Ascending aorta (tissue), 2 donors: ENCODE data around the gene OPALIN. TPM values are rescaled to one million over a fixed set of nuclear protein-coding genes. Genes with fewer than 3 reads are reported as not detected.

Experiments
- DNase-seq, 2 donors: peaks; one replicate each; pipeline ENCODE4 v3.0.0-alpha.2; 2019; ENCODE audit warnings: low spot score in 2 of 2
- H3K27ac ChIP-seq, 2 donors: fragments of 200-600 bp; sonication (generic); one replicate each; pipeline ENCODE4 v1.5.1; 2016 to 2017; ENCODE audit warnings: mild to moderate bottlenecking in 1 of 2
- H3K27me3 ChIP-seq: fragments of 200-600 bp; sonication (generic); one replicate; pipeline ENCODE4 v1.5.1; 2017
- H3K36me3 ChIP-seq, 2 donors: fragments of 200-600 bp; sonication (generic); one replicate each; pipeline ENCODE4 v1.5.1; 2016
- H3K4me1 ChIP-seq, 2 donors: fragments of 200-600 bp; sonication (generic); one replicate each; pipeline ENCODE4 v1.5.1; 2016 to 2017; ENCODE audit warnings: mild to moderate bottlenecking in 1 of 2
- H3K4me3 ChIP-seq, 2 donors: fragments of 200-600 bp; sonication (generic); one replicate each; pipeline ENCODE4 v1.5.1; 2016 to 2017; ENCODE audit warnings: mild to moderate bottlenecking in 1 of 2
- H3K9me3 ChIP-seq, 2 donors: fragments of 200-600 bp; sonication (generic); one replicate each; pipeline ENCODE4 v1.5.1; 2016
- intact Hi-C: fragments of 100-400 bp; cut with DNase I; formaldehyde crosslinking; loops from one replicate; pipeline ENCODE4 v1.15.1; 2023
- total RNA-seq: library from RNA; depleted of rRNA; stranded (reverse); fragments of >200 nt; gene quantifications from one replicate; pipeline ENCODE4 v1.1.0, GENCODE V29; 2016
- TF ChIP-seq, protein P1 (sequence below), 3 experiments: fragments of 200-600 bp in 2 of 3; fragments of 450-650 bp in 1 of 3; sonication (generic) in 2 of 3; IDR thresholded peaks; one replicate each; pipeline ENCODE4 v1.5.1; 2016 to 2019; ENCODE audit warnings: antibody characterized with exemption in 3 of 3, mild to moderate bottlenecking in 1 of 3, moderate library complexity in 1 of 3

The OPALIN gene
- total RNA-seq, 1 donor from 2014 or later = not detected

- intact Hi-C loops = no loop called here
- Histone ChIP-seq H3K27me3 (no peaks in the 10 kb centered on the region), H3K27ac (no peak overlapping the region), H3K4me3 (no peak overlapping the region), H3K9me3 (no peaks in the 10 kb centered on the region), H3K36me3 (no peaks in the 10 kb centered on the region), H3K4me1 (no peaks in the 10 kb centered on the region)
- DNase-seq = no peak
- TF ChIP-seq, protein P1, sequence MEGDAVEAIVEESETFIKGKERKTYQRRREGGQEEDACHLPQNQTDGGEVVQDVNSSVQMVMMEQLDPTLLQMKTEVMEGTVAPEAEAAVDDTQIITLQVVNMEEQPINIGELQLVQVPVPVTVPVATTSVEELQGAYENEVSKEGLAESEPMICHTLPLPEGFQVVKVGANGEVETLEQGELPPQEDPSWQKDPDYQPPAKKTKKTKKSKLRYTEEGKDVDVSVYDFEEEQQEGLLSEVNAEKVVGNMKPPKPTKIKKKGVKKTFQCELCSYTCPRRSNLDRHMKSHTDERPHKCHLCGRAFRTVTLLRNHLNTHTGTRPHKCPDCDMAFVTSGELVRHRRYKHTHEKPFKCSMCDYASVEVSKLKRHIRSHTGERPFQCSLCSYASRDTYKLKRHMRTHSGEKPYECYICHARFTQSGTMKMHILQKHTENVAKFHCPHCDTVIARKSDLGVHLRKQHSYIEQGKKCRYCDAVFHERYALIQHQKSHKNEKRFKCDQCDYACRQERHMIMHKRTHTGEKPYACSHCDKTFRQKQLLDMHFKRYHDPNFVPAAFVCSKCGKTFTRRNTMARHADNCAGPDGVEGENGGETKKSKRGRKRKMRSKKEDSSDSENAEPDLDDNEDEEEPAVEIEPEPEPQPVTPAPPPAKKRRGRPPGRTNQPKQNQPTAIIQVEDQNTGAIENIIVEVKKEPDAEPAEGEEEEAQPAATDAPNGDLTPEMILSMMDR (IDR thresholded peaks at IDR 0.05) = no peak
Observed at GRCh38 chr10:96324447-96324846, 34.4 kb downstream of the OPALIN start.

- H3K4me1 ChIP-seq = no peaks in the 10 kb centered on the region
- intact Hi-C loops = no loop called here
Observed at GRCh38 chr10:96322275-96322674, 36.5 kb downstream of the OPALIN start.

GRCh38 chr10:96321822-96322221 lies 37.0 kb downstream of the OPALIN start:
- H3K4me1 ChIP-seq = no peaks in the 10 kb centered on the region
- H3K27me3 ChIP-seq = no peaks in the 10 kb centered on the region
- no peaks in the 10 kb centered on the region for H3K9me3 ChIP-seq
- H3K4me3 ChIP-seq = no peak overlapping the region
- TF ChIP-seq, protein P1 (IDR thresholded peaks at IDR 0.05) = no peak
- intact Hi-C loops = no loop called here
- no peak overlapping the region for H3K27ac ChIP-seq
- H3K36me3 ChIP-seq = no peaks in the 10 kb centered on the region
- DNase-seq = no peak

More at GRCh38 chr10:96322275-96322674, 36.5 kb downstream of the OPALIN start:
- Histone ChIP-seq H3K9me3 (no peaks in the 10 kb centered on the region), H3K27ac (no peak overlapping the region), H3K36me3 (no peaks in the 10 kb centered on the region), H3K4me3 (no peak overlapping the region), H3K27me3 (no peaks in the 10 kb centered on the region)
- TF ChIP-seq, protein P1 (IDR thresholded peaks at IDR 0.05) = no peak
- no peak for DNase-seq

- Histone ChIP-seq H3K4me3 (no peak overlapping the region), H3K27ac (no peak overlapping the region), H3K4me1 (no peaks in the 10 kb centered on the region), H3K36me3 (no peaks in the 10 kb centered on the region), H3K27me3 (no peaks in the 10 kb centered on the region), H3K9me3 (no peaks in the 10 kb centered on the region)
- TF ChIP-seq, protein P1 (IDR thresholded peaks at IDR 0.05) = no peak
- DNase-seq = no peak
- intact Hi-C loops = no loop called here
Observed at GRCh38 chr10:96319754-96320474, 38.9 kb downstream of the OPALIN start.

- intact Hi-C loops = no loop called here
- TF ChIP-seq, protein P1 (IDR thresholded peaks at IDR 0.05) = no peak
- Histone ChIP-seq H3K9me3 (no peaks in the 10 kb centered on the region), H3K4me3 (no peak overlapping the region), H3K4me1 (no peaks in the 10 kb centered on the region), H3K36me3 (no peaks in the 10 kb centered on the region), H3K27ac (no peak overlapping the region), H3K27me3 (no peaks in the 10 kb centered on the region)
- DNase-seq = no peak
Observed at GRCh38 chr10:96317067-96317833, 41.6 kb downstream of the OPALIN start.
